Inflammatory macrophage (primary cell): ENCODE measurements around the gene M1AP.
"Not testable (repeated sequence)": the region's sequence is repeated elsewhere in the genome, so short reads cannot be mapped to it uniquely, and the experiment has no call there.

Experiments
- DNase-seq, 2 donors: peaks; one replicate each; pipeline ENCODE4 v3.0.0-alpha.2; 2020 to 2022

Gene M1AP

DNA sequence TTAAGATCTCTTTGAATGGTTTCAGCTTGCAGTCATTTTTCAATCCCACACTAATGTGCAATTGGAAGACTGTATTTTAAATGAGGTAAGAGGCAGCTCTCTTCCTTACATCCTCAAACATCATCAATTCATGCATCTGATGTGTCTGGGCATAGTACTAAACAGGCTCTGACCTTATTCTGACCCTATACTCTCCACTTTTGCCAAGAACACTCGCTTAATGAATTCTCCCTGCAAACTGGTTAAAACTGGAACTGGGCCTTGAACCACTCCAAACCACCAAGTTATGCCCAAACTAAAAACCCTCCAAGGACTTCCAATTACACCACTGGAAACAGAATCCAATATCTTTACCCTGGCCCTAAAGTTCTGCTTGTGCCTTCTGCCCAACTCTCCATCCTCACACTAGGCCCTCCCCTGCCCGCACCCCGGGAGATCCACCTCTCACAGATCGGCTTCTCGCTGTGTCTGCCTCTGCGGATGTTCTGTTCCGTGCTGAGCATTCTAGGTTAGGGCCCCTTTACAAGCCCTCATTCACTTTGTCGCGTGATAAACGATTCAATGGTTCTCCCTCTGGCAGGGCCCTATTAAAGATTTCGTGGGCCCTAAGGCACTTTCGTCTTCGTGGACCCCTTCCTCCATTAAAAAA lies 1.2 kb downstream of the M1AP start:
- DNase-seq: no peak

DNA sequence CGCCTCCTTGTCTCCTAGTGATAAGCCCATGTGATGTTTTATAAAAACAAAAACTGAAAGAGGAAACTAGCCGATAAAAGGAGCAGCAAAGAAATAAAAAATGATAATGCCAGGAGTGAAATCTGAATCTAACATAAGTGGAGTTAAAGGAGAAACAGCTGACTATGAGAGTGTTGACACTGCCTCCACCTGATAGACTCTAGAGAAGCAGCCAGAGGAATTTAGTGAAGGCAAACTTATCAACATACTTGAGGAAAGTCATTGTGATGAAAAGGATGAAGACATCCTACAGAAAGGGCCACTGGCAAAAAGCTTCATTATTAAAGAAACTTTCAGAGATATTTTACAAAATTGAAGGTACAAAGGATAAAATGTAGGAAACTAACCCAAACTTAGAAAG lies 1.9 kb downstream of the M1AP start:
- DNase-seq: no peak

DNA sequence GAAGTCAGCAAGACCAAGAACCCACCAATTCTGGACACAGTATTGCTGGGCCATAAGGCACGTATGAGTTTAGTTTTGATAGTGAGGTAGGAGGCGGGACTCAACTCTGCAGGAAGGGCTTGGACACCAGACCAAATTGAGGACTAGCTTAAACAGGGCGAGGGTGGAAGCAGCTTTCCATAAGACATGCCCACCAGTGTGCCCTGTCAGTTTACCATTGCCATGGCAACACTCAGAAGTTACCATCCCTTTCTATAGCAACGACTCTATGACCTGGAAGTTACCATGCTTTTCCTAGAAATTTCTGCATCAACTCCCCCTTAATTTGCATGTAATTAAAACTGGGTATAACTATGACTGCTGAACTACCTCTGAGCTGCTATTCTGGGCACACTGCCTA lies 2.8 kb downstream of the M1AP start:
- DNase-seq: no peak

DNA sequence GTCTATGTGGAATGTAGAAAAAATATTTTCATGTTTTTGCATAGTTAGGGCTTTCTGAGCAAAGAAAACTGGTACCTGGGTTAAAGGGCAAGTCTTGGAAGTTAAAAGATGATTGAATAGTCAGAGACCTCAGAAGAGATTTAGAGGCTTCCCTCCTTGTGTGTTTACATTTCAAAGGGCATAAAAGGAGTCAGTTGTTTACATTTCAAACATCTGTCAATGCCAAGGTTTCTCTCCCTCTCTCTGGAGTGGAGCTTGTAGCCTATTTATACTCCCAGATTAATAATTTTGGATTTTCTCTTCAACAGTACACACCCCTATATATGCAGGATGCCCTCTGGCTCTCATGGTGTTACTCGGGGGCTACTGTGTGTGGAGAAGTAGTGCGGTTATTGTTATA lies 8.6 kb downstream of the M1AP start:
- DNase-seq: no peak

DNA sequence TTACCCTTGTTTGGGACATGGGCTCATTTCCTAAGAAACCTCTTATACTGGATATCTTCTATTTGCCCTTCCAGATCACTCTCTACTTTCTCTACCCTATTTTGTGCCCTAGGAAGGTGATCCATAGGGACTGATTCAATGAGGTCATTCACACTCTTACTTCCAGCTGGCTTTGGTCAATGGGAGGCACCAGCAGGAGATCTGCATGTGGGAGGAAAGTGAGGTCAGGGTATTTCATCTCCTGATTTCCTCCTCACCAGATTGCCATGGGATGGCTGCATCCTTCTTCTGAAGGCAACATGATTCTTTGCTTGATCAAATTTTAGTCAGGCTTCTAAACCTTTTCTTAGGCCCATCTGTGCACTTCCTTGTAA lies 15.2 kb downstream of the M1AP start:
- no peak for DNase-seq

DNA sequence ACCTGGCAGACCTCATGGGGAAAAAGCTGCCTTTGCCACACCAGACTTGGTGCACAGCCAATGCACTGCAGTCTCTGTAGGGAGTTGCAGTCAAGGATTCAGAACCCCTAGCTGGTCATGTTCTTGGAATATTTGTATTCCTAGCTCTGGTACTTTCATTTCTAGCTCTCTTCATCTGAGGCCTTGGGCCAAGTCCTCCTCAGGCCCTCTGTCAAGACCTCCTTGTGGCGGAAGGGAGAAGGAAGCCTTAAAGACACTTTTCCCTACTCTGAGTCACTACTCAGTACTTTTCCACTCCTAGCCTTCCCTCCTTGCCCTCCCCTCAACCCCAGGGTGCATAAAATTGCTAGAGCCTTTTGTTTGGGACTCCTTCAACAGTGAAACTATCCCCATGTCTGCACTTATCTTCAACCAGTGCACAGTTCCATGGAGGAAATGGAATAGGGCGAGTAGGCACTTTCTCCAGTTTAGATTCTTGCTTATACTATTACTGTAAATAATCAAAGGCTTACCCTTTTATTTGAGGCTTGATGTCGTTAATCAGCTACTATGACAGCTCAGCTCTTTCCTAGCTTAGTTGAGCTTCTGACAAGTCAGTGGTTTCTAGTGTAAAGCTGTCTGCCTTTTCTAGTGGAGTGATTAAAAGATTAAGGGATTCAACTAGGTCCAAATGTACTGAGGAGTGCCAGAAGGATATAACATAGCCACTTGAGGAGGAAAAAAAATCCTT lies 15.8 kb downstream of the M1AP start:
- no peak for DNase-seq

DNA sequence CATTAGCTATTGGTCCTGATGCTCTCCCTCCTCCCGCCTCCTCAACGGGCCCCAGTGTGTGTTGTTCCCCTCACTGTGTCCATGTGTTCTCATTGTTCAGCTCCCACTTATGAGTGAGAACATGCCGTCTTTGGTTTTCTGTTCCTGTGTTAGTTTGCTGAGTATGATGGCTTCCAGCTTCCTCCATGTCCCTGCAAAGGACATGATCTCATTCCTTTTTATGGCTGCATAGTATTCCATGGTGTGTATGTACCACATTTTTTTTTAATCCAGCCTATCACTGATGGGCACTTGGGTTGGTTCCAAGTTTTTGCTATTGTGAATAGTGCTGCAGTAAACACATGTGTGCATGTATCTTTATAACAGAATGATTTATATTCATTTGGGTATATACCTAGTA lies 17.7 kb downstream of the M1AP start:
- not testable (repeated sequence) for DNase-seq

DNA sequence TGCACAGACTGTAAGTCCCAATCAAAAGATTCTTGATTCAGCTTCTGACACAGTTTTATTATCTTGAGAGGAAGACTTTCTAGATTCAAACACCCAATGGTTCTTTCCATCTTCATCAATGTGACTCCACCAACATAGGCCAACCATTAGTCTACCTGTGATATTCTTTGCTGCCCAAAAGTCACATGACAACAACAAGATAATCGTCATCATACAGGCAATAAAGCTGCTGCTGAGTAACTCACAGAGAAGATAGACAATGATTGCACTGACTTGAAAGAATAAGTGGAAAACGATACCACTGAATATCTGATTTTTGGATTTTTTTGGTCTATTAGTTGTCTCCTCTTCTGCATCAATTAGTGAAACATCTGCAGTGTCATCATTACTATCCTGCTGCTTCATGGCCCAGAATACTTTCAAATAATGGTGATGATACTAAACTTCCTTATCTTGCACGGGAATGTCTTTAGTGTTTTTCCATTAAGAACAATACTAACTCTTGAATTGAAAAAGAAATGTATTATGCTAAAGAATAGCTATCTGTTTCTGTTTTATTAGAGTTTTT lies 19.5 kb downstream of the M1AP start:
- DNase-seq: no peak

DNA sequence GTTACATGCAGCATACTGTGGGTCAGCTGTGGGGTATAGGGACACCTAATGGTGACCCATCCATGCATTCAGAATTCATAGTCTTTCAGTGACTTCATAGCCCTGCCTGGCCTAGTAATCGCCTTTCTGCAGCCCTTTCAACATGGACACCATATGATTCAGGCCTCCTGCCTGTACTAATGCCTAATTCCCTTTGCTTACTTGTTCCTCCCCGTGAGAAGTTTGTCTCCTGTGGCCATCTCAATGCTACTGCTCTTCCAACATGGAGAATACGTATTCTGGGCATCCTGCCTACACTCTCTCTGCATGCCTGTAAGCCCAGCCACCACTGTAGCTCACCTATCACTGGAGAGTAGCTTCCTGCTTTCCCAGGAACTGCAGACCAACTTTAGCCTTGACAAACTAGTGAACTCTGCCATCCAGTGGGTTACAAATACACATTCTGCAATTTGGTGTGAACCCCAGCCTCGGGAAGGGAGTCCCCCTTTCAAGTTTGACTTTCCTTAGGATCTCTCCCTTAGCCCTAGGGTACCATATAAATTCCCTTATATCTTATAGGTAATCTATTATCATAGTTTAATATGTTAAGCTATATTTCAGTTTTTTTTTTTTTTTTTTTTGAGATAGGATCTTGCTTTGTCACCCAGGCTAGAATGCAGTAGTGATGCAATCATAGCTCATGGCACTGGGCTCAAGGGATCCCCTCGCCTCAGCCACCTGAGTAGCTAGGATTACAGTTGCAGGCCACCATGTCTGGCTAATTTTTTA lies 22.3 kb downstream of the M1AP start:
- no peak for DNase-seq

DNA sequence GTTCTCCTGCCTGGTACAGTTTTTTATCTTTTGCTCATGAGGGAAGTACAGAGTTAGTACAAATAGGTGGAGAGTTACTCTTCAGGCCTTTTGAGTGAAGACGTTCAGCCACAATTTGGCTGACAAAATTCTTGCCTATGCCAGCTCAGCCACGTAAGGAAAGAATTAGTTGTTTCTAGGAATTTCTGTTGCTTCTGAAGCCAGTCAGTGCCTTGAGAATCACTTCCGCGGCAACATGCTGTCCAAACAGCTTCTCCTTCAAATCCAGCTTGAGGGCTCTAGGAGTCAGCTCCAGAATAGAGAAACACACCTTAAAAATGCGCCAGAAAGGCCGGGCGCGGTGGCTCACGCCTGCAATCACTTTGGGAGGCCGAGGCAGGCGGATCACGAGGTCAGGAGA lies 27.5 kb downstream of the M1AP start:
- no peak for DNase-seq

DNA sequence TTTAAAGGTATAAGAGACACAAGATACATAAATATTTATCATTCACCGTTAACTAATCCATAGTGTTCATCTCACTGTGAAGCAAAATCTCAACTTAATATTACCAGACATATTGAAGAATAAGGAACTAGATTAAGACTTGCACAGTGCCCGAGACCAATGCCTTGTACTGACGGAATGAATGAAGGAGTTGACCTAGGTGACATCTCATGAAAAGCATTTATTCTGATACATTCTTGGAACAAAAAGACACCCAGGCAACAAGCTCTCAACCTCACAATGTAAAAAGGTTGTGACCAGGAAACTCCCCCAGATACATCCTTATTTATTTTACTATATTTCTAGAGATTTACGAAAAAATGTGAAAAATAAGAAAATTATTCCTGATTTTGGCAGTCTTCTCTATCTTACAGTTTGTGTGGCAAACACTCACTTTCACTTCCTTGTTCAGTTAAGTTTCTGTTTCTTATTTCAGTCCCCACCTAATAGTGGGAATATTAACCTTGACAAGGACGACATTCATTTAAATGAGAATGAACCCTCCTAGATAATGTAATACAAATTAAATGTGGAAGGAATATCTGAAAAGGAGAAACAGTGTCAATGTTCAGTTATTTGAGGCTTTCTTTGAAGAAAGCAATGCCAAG lies 28.4 kb downstream of the M1AP start:
- peak in 1 of 2 donors; percentile 16 for DNase-seq

DNA sequence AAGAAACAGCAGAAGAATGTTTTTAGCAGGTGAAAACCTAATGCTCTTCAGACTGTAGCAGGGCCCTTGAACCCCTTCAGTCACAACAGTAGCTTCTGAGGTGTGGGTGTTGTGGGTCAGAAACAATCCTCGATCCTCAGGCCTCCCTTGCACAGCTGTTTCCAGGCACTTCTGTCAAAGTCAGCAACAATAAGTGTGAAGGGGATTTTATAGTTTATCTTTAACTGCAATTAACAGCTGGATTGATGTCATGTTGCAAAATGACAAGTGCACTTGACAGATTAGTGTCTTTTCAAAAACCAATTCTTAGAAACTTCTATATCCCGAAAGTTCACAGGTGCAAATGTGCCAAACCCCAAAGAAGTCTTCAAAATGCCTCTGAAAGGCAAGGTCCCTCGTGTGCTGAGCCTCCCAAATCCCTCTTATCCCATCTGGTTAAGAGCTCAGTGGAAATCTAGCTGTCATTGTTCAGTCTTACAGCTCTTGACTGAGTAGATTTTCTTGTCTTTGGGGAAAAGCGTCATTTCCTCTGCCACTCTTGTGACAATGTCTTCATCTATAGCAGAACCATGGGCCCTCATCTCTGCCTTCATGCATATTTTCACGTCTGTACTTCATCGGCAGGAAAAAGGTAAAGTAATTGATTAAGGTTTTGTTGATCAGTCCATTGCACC lies 29.6 kb downstream of the M1AP start:
- no peak for DNase-seq

DNA sequence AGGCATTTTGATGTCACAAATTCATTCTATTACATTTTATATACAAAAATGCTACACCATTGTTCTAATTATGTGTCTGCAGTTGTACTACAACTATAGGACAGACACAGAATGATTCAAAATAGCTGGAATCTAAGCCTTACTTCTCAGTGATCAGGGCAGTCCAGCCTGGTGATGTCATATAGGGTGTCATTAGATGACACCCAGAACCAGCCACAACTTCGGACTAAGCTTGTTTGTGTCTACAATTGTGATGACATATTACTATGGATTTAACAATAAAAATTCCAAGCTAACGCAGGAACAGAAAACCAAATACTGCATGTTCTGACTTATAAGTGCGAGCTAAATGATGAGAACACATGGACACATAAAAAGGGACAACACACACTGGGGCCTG lies 31.0 kb downstream of the M1AP start:
- no peak for DNase-seq

DNA sequence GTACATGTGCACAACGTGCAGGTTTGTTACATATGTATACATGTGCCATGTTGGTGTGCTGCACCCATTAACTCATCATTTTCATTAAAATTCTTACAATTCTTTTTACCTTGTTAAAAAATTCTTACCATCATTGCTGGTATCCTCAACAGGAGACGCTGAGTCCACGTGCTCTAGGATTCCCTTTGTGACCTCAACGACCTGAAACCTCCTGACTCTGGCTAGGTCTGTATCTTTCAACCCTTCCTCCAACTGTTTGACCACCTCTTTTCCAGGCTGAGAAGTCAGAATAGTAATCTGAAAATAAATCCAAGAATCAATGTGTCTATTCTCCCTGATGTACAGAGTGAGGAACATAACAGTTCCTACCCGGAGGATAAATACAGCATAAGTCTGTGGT lies 41.2 kb downstream of the M1AP start:
- DNase-seq: no peak

DNA sequence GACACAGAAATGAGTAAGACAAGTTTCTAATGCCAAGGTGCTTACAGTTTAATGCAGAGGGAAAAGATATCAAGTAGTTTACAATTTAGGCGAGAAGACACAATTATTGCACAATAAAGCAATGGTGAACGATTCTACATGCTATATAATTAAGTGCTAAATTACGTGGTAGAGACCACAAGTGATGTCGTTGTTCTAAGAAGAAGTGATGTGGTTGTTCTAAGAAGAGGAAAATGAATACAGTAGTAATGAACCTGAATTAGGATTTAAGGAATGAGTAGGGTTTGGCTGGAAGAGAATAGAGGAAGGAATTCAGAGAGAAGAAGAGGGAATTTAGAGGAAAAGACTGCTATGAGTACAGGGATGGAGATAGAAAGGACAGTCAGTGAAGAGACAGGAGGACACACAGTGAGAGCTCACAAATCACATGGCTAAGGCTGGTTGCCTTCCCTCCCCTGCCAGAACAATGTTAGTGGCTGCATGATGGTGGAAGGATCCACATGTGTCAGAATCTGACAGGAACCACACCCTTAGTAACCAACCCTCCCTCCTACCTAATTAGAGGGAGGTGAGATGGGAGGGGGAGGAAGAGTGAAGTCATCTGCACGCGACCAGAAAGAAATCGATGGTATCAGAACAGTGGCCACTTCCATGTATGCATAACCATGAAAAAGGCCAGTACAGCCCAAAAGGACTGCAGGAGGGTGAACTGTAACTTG lies 44.7 kb downstream of the M1AP start:
- DNase-seq: no peak

DNA sequence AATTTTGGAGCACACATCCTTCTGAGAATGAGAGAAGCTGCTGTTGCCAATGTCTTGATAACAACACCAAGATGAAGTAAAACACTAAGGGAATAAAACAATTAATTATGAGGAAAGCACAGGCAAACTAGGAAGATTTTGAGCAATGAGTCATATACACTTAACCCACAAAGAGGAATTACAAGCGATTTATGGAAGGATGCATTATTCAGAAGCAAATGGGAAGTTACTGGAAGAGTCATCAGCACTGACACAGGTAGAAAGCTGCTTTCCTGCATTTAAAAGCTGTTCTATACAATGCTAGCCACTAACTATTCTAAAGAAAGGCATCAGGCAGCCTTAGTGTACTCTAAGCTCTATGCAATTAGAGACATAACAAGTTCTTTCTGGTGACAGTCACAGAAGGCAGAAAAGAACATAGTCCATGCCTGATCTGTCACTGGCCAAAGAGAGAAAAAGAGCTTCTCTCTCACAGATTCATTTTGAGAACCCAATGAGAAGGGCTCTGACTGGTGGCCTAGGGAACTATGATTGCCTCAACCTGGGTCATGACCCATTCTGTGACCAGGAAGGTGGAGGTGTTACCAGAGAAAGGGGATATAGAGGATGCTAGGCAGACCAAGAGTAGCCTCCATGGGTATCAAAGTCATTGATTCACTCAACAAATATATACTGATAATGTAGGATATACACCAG lies 45.4 kb downstream of the M1AP start:
- peak in 1 of 2 donors; percentile 28 for DNase-seq

DNA sequence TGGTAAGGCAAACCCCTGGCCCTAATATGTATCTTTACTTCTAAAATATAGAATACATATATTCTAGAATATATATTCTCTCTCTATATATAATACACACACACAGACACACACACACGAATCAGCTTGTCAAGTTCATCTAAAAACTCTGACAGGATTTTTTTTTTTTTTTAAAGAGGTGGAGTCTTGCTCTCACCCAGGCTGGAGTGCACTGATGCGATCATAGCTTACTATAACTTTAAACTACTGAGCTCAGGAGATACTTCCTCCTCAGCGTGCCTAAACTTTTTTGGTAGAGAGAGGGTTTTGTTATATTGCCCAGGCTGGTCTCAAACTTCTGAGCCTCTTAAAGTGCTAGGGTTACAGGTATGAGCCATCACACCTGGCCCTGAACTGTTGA lies 48.5 kb downstream of the M1AP start:
- no peak for DNase-seq

DNA sequence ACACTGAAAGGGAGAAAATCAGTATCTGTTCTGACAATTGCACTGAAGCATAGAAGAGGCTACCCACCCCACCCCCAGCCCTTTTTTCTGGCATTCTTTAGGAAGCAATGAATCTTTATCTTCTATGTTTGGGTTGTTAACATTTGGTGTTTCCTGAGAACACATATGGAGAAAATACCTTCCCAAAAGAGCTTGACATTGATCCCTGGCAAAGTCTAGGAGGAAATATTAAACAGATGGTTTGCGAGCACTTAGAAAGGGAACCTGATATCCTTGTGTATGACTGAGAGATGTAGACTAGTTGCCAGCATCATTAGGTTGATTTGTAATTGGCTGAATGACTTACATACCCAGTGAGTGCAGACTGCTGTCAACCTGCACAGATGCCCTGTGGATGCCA lies 50.7 kb downstream of the M1AP start:
- DNase-seq: no peak

DNA sequence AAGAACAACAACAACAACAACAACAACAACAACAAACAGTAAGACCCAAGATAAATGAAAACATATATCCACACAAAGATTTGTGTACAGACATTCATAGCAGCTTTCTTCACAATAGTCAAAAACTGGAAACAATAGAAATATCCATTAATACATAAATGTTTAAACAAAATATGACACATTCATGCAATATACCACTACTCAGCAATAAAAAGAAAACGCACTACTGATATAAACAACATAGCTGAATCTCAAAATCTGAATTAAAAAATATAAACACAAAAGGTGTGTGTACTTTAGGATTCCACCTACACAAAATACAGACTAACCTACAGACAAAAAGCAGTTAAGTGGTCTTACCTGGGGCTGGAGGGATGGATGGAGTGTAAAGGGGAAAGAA lies 51.5 kb downstream of the M1AP start:
- no peak for DNase-seq

DNA sequence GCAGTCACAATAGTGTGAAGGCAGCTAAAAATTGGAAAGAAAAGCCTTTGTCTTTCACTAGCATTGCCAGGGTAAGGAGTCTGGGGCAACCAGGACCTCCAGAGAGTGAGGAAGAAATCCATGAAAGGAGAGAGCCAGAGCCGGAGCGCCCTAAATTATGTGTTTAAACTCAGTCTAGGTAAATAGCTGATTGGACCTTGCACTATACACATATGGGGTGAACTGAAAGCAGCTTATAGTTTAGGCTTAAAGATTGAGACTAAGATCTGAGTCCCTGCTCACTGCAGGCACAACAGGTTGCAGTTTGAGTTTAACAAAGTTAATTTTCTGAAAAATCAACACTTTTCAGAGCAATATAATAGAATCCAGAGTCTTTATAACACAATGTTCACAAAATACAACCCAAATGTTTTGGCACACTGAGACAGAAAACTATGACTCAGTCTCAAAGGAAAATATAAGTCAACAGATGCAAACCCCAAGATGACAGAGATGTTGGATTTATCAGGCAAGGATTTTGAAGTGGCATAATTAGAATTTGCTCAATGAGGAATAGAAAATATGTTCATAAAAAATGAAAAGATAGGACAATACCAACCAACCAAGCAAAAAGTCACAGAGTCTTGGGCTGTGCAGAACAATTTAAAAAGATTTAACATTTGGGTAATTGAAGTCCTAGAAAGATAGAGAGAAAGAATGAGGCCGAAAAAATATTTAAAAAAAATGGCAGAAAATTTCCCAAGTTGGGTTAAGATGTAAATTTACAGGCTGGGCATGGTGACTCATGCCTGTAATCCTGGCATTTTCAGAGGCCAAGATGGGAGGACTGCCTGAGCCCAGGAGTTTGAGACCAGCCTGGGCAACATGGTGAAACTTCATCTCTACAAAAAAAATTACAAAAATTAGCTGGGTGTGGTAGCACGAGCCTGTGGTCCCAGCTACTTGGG lies 54.0 kb downstream of the M1AP start:
- DNase-seq: no peak
